Caco-2 (cell line): Measurements from ENCODE around the gene ZRANB1. TPM values are rescaled to one million over a fixed set of nuclear protein-coding genes. Genes with fewer than 3 reads are reported as not detected.
A peak's percentile ranks its signal among the peaks of the same experiment; 100 is the strongest.

Experiments
- BruUV-seq: library from RNA; stranded (reverse); fragments of 400-500 nt; replicated peaks from 2 replicates; lab custom pipeline; 2021; lab: Mats Ljungman, UMichigan
- CTCF ChIA-PET: fragments of 300-600 bp; sonication (Branson Sonifier 250); formaldehyde crosslinking; loops from one replicate; lab custom pipeline; 2022; ENCODE audit warnings: antibody characterized with exemption; lab: Charles Lee
- POLR2A ChIA-PET: fragments of 300-600 bp; sonication (Branson Sonifier 250); formaldehyde crosslinking; loops from one replicate; lab custom pipeline; 2022; ENCODE audit warnings: antibody characterized with exemption; lab: Charles Lee
- DNase-seq, 2 experiments: peaks; one replicate each; pipeline versions ENCODE4 v3.0.0 to v3.0.0-alpha.2; 2020 to 2022
- H3K27me3 ChIP-seq: replicated peaks from 2 replicates; pipeline ENCODE4 v1.6.0; 2011; ENCODE audit warnings: low read length; ENCODE audit not compliant: control insufficient read depth, insufficient read depth
- H3K36me3 ChIP-seq: 2 replicates; pipeline ENCODE4 v1.5.1; 2011; ENCODE audit warnings: low read length; ENCODE audit not compliant: control insufficient read depth, insufficient read depth
- H3K4me1 ChIP-seq: fragments of 250-450 bp; sonication (Bioruptor Pico); 2 replicates; pipeline ENCODE4 v1.5.1; 2020; ENCODE audit warnings: mild to moderate bottlenecking
- H3K4me3 ChIP-seq: 2 replicates; pipeline ENCODE4 v1.5.1; 2011; ENCODE audit warnings: low read depth, mild to moderate bottlenecking, control low read depth, low read length
- H3K9me3 ChIP-seq: fragments of 250-450 bp; sonication (Bioruptor Pico); 2 replicates; pipeline ENCODE4 v1.5.1; 2020; ENCODE audit warnings: mild to moderate bottlenecking, moderate library complexity
- H3K27ac Mint-ChIP-seq: one replicate; pipeline ENCODE4 v1.8.0; 2022; ENCODE audit warnings: mixed read lengths; ENCODE audit not compliant: unreplicated experiment
- H3K27me3 Mint-ChIP-seq: one replicate; pipeline ENCODE4 v1.8.0; 2022; ENCODE audit warnings: mixed read lengths; ENCODE audit not compliant: insufficient read depth, unreplicated experiment
- H3K36me3 Mint-ChIP-seq: one replicate; pipeline ENCODE4 v1.8.0; 2022; ENCODE audit warnings: mild to moderate bottlenecking, mixed read lengths; ENCODE audit not compliant: insufficient read depth, unreplicated experiment
- H3K4me1 Mint-ChIP-seq: one replicate; pipeline ENCODE4 v1.8.0; 2022; ENCODE audit warnings: low read depth, mixed read lengths; ENCODE audit not compliant: unreplicated experiment
- H3K4me3 Mint-ChIP-seq: one replicate; pipeline ENCODE4 v1.8.0; 2022; ENCODE audit warnings: mild to moderate bottlenecking, moderate library complexity, mixed read lengths; ENCODE audit not compliant: unreplicated experiment
- H3K9me3 Mint-ChIP-seq: one replicate; pipeline ENCODE4 v1.8.0; 2022; ENCODE audit warnings: mixed read lengths; ENCODE audit not compliant: unreplicated experiment
- intact Hi-C: fragments of 100-400 bp; cut with micrococcal nuclease; formaldehyde crosslinking; loops from one replicate; pipeline ENCODE4 v1.10.0; 2022; ENCODE audit not compliant: unreplicated experiment
- total RNA-seq: library from RNA; stranded (reverse); gene quantifications from 2 replicates; pipeline ENCODE4 v1.2.3, GENCODE V29; 2022
- TF ChIP-seq, protein P1 (sequence below), 2 experiments: fragments of 200-600 bp in 1 of 2; IDR thresholded peaks; 1 replicate in 1 of 2; 2 replicates in 1 of 2; pipeline versions ENCODE4 v1.5.1 to v1.8.0; 2011 to 2022; ENCODE audit warnings: antibody characterized with exemption in 1 of 2, control low read depth in 1 of 2, inconsistent platforms in 1 of 2, low read depth in 1 of 2, low read length in 1 of 2, mild to moderate bottlenecking in 1 of 2, moderate library complexity in 1 of 2; ENCODE audit not compliant: insufficient read depth in 1 of 2, severe bottlenecking in 1 of 2, unreplicated experiment in 1 of 2

Gene ZRANB1
- total RNA-seq, 1 experiment from 2014 or later, result 24.6 TPM

DNA sequence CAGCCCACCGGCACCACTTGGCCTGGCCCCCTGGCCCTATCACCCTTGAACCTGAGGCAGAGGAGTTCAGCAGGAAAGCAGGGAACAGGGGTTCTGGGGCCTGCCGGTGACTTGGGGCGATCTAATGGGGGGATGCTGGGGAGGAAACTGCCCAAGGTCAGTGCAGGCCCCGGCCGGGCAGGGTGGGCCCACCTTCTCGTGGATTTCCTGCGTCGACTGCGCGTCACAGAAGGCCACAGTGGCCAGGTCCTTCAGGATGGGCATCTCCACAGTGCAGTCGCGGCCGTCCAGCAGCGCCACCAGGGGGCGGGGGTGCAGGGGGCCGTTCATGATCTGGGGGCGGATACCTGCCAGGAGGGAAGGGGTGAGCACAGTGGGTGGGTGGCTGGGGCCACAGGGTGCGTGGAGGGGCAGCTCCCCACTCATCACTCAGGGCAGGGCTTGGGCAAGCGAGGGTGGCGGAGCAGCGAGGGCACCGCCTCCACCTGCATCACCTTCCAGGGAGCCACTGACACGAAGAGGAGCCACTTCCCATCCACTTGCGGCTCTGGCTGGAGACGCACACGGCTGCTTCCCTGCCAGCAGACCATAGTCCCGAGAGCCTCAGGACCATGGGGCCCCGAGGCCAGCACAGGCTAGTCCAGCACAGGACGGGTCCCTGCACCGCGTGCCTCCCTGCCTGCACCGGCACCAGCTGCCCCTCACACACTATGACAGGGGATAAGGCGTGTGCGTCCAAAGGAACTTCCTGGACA is 61.4 kb downstream of the ZRANB1 start:
- Histone ChIP-seq H3K27me3 (no peaks in the 10 kb centered on the region), H3K4me1 (no peaks in the 10 kb centered on the region), H3K36me3 (peaks cover 2% of the 10 kb centered on the region), H3K4me3 (no peak overlapping the region), H3K9me3 (no peaks in the 10 kb centered on the region)
- Mint-ChIP-seq H3K27me3 (no peaks in the 10 kb centered on the region), H3K4me3 (no peak overlapping the region), H3K4me1 (no peaks in the 10 kb centered on the region), H3K36me3 (peaks cover 64% of the 10 kb centered on the region), H3K9me3 (no peaks in the 10 kb centered on the region), H3K27ac (no peak overlapping the region)
- POLR2A ChIA-PET, result no interaction called here
- intact Hi-C loops, result no loop called here
- TF ChIP-seq, protein P1, sequence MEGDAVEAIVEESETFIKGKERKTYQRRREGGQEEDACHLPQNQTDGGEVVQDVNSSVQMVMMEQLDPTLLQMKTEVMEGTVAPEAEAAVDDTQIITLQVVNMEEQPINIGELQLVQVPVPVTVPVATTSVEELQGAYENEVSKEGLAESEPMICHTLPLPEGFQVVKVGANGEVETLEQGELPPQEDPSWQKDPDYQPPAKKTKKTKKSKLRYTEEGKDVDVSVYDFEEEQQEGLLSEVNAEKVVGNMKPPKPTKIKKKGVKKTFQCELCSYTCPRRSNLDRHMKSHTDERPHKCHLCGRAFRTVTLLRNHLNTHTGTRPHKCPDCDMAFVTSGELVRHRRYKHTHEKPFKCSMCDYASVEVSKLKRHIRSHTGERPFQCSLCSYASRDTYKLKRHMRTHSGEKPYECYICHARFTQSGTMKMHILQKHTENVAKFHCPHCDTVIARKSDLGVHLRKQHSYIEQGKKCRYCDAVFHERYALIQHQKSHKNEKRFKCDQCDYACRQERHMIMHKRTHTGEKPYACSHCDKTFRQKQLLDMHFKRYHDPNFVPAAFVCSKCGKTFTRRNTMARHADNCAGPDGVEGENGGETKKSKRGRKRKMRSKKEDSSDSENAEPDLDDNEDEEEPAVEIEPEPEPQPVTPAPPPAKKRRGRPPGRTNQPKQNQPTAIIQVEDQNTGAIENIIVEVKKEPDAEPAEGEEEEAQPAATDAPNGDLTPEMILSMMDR (IDR thresholded peaks at IDR 0.05; ENCODE audit: insufficient read depth in 1 of 2, low read depth in 1 of 2, low read length in 1 of 2, severe bottlenecking in 1 of 2, unreplicated experiment in 1 of 2), result peak; percentile 5 to 19
- DNase-seq, result peak in 1 of 2 experiments; percentile 30
- BruUV-seq, result no TSS peak
- CTCF ChIA-PET, result interaction anchor here (0.6 kb wide), 1 partner anchor 441 kb away, joined by 3 read pairs; no protein-coding TSS in a partner anchor

DNA sequence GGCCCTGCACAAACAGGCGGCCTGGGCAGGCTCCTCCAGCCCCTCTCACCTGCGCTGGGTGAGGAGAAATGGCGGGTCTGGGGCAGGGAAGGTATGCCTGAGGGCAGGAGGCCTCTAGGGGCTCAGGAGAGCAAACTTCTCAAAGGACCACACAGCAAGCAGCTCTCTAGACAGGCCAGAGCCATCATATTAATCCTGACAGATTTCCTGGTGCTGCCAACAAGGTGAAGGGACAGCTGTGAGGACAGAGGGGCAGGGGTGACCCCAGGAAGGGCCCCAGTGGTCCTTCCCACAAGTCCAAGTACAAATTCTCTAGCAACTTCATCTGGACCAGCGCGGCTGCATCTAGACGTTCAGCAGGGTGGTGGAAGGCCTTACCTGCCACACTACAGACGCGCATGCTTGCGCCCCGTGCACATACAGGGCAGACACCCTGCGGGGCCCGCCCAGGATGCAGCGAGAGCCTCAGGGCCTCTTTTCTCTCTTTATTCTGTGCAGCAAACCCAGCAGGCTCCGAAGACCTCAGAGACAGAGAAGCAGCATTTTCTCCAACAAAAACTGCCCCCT is 62.1 kb downstream of the ZRANB1 start:
- H3K27ac Mint-ChIP-seq, result no peak overlapping the region
- ChIA-PET CTCF (no interaction called here), POLR2A (no interaction called here)
- Histone ChIP-seq H3K4me3 (no peak overlapping the region), H3K9me3 (no peaks in the 10 kb centered on the region), H3K27me3 (no peaks in the 10 kb centered on the region), H3K4me1 (no peaks in the 10 kb centered on the region), H3K36me3 (peaks cover 2% of the 10 kb centered on the region)
- TF ChIP-seq, protein P1 (IDR thresholded peaks at IDR 0.05; ENCODE audit: insufficient read depth in 1 of 2, low read depth in 1 of 2, low read length in 1 of 2, severe bottlenecking in 1 of 2, unreplicated experiment in 1 of 2), result no peak
- H3K4me1 Mint-ChIP-seq, result no peaks in the 10 kb centered on the region
- no TSS peak for BruUV-seq
- H3K9me3 Mint-ChIP-seq, result no peaks in the 10 kb centered on the region
- no peak overlapping the region for H3K4me3 Mint-ChIP-seq
- peaks cover 62% of the 10 kb centered on the region for H3K36me3 Mint-ChIP-seq
- H3K27me3 Mint-ChIP-seq, result no peaks in the 10 kb centered on the region
- DNase-seq, result peak in 1 of 2 experiments; percentile 12
- intact Hi-C loops, result no loop called here

DNA sequence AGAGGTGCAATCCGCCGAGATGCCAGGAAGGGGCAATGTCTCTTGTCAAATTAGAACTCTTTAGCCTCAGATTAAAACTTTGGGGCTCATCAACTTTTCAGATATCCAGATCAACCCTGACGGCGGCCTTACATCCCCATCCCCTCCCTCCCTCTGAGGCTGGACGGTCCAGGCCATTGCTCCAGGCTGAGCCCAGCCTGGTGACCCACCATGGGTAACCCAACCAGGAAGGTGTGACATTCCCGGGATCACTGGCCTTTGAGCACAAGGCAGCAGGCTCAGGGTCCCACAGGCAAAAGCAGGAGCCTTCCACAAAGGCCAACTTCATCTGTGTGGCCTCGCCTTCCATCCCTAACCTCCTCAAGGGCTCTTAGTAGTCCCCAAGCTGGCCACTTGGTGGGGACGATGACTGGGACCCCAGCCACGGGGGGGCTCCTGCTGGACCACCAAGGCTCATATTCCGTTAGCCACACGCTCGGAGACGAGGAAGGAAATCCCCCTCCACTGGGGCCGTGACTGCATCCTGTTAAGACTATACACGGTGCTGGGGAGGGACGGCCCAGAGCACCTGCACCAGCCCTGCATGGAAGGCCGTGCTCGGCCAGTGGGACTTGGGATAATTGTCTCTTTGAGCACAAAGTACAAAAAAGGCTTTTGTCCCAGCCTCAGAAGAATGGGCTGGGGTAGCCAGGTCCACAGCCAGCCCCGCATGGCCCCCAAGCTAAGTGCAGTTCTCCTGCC is 62.8 kb downstream of the ZRANB1 start:
- Mint-ChIP-seq H3K36me3 (peaks cover 62% of the 10 kb centered on the region), H3K4me3 (no peak overlapping the region), H3K4me1 (no peaks in the 10 kb centered on the region), H3K27ac (no peak overlapping the region), H3K9me3 (no peaks in the 10 kb centered on the region), H3K27me3 (no peaks in the 10 kb centered on the region)
- POLR2A ChIA-PET, result no interaction called here
- peak in 1 of 2 experiments; percentile 31 for DNase-seq
- Histone ChIP-seq H3K4me1 (no peaks in the 10 kb centered on the region), H3K27me3 (no peaks in the 10 kb centered on the region), H3K9me3 (no peaks in the 10 kb centered on the region), H3K4me3 (no peak overlapping the region), H3K36me3 (peaks cover 2% of the 10 kb centered on the region)
- TF ChIP-seq, protein P1 (IDR thresholded peaks at IDR 0.05; ENCODE audit: insufficient read depth in 1 of 2, low read depth in 1 of 2, low read length in 1 of 2, severe bottlenecking in 1 of 2, unreplicated experiment in 1 of 2), result no peak
- CTCF ChIA-PET, result no interaction called here
- intact Hi-C loops, result loop anchor here (5.0 kb wide), 1 partner anchor 58 kb away; no protein-coding TSS in a partner anchor
- no TSS peak for BruUV-seq
